GM19324 (cell line): Measurements from ENCODE around the gene PDLIM1.
"Not testable (repeated sequence)": the region's sequence is repeated elsewhere in the genome, so short reads cannot be mapped to it uniquely, and the experiment has no call there.

Source experiments
- ATAC-seq: cut with Tn5 transposase; IDR thresholded peaks from one replicate; pipeline ENCODE4 v1.9.1; 2021; ENCODE audit warnings: mild to moderate bottlenecking, moderate library complexity; ENCODE audit not compliant: unreplicated experiment, low FRiP score

PDLIM1 gene

DNA sequence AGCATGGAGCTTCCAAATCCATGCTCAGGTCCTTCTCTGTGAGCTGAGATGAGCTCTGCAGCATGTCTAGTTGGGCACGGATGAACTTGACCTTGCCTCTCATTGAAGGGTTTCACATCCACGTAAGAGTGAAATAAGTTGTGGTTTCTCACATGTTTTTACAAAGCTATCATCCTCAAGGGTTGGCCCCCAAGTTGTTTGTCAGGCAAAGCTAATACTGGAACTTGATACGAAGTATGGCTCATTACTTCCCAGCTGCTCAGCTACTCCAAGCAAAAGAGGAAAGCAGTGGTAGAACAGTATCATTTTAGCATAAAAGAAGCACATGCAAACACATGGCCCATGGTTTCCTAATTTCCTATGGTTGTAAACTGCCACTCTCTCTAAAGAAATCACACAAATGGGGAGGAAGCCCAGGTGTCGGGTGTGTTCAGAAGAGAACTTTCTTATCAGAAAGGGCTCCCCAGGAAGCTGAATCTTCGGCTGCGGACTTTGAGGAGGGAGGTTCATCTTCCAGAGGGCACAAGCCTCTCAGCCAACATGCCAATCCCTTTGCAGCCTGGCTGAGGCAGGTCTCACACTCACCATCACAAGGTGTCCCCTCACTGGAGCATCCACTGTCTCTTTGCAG lies 45.3 kb downstream of the PDLIM1 start:
- peak; percentile 80 for ATAC-seq

DNA sequence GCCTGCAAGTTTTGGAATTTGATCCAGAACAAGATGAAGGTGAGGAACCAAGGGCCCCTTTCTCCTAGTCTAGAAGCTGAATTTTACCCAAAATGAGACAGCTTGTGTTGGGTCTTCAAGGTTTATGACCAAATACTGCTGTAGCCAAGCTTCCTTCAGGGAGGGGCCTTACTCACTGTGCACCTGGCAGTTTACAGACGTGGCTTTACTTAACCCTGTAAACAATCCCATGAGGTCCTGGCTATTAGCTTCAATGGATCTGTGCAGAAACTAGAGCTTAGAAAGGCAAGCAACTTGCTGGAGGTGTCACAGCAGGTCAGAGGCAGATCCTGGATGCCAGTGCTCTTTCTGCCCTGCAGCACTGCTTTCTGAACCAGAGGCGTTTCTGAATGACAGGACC lies 46.7 kb downstream of the PDLIM1 start:
- no peak for ATAC-seq

- no peak for ATAC-seq
Observed at GRCh38 chr10:95243318-95243617, 47.5 kb downstream of the PDLIM1 start.

DNA sequence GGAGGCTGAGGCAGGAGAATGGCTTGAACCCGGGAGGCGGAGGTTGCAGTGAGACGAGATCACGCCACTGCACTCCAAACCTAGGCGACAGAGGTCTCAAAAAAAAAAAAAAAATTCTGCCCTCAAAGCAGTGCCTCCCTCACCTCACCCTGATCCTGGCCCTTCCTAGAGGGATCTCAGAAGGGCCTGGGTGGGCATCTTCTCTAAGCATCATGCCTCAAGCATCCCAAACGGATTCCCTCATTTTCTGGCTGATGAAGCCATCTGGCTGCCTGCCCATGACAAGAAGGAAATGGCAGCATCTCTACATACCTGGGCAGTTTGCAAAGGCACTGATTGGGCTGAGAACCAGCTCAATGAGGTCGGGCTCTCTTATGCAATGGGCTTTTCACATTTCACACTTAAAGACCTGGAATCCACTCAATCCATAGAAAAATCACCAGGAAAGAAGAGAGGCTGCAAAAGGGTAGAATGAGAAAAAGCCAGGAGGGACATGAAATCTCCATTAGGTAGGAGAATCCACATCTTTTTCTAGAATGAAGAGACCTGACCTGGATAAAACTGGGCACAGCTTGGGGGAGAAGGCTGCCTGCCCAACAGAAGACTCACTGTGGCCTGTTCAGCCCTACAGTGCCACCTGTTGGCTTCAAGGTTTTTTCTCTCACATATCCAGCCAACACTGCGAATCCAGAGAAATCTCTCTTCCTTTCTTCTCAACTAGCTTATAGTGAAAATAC lies 48.1 kb downstream of the PDLIM1 start:
- ATAC-seq: no peak

- no peak for ATAC-seq
Observed at GRCh38 chr10:95241533-95241932, 49.3 kb downstream of the PDLIM1 start.

DNA sequence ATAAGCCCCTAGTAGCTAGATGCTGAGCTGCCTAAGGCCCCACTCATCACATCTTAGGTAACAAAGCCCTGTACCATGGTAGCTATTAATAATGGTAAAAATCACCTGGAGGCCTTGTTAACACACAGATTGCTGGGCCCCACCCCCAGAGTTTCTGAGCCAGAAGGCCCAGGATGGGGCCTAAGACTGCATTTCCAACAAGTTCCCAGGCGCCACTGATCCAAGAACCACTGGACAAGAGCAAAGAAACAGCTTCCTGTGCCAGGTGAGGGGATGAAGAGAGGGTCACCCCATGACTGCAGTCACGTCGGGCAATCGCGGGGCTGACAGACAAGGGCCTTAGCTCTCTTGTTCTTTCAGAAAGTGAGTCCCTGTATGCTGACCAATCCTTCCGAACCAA lies 50.0 kb downstream of the PDLIM1 start:
- no peak for ATAC-seq

- ATAC-seq: not testable (repeated sequence)
Observed at GRCh38 chr10:95240096-95240495, 50.7 kb downstream of the PDLIM1 start.

DNA sequence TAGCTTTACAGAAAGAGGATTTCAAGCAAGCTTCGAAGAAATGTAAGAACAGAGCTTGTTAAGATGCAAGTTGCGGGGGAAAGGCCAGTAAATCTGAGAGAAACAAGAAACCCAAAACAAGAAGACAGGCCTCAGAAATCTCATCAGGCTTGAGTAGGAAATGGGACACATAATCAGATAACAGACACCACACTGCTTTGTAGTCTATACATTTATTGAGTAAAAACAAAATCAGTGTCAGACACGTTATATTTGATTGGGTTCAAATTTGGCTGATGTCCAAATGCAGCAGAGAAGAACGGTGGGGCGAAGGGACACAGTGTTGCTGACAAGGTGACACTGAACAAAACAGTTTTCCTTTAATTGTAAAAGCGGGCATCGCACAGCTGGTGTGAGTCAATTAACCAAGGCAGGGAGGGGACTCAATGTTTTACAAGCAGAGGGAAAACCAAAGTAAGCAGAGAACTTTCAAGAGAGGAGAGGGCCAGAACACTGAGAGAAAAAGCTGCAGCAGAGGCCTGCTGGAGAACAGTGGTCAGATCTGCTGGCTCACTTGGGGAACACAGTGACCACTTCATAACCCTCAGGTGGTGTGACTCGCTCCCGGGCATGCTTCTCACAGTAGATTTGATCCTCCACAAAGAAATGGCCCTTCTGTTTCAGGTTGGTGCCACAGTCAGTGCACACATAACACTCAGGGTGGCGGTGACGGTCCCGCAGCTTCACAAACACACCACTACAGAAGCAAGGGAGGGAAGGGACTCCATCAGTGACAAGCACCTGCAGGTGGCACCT lies 53.2 kb downstream of the PDLIM1 start:
- no peak for ATAC-seq

GRCh38 chr10:95236068-95236903 lies 54.5 kb downstream of the PDLIM1 start:
- peak; percentile 98 for ATAC-seq

- ATAC-seq: no peak
Observed at GRCh38 chr10:95235676-95236067, 55.1 kb downstream of the PDLIM1 start.

GRCh38 chr10:95234951-95235350 lies 55.9 kb downstream of the PDLIM1 start:
- ATAC-seq: no peak

DNA sequence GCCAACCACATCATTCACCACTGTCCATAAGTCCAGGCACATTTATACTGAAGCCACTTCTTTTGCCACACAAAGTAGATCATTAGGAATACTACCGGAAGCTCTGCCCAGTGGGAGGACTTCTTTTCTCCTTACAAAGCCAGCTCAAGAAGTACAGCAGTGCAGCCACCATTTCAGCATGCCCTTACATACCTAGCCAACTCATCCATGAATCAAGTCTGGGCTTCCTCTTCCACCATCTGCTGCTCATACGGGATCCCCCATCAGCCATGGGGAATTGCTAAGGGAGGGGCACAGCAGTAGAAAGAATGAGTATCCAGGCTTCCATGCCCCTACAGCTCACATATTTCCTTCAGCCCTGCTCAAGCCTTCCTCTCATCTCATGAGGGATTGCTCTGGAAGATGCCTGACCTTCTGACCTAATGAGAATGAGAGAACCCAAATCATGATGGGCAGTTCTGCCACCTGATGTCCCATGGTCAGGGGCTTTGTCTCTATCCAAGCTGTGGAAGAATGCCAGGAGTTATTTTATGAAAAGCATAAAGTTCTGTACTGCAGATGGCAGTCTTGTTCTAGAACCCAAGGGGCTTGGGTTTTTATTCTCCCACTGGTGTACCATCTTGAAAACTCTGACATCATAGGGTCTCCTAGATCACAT lies 57.3 kb downstream of the PDLIM1 start:
- ATAC-seq: no peak

GRCh38 chr10:95230677-95231586 lies 59.9 kb downstream of the PDLIM1 start:
- ATAC-seq: peak; percentile 71

DNA sequence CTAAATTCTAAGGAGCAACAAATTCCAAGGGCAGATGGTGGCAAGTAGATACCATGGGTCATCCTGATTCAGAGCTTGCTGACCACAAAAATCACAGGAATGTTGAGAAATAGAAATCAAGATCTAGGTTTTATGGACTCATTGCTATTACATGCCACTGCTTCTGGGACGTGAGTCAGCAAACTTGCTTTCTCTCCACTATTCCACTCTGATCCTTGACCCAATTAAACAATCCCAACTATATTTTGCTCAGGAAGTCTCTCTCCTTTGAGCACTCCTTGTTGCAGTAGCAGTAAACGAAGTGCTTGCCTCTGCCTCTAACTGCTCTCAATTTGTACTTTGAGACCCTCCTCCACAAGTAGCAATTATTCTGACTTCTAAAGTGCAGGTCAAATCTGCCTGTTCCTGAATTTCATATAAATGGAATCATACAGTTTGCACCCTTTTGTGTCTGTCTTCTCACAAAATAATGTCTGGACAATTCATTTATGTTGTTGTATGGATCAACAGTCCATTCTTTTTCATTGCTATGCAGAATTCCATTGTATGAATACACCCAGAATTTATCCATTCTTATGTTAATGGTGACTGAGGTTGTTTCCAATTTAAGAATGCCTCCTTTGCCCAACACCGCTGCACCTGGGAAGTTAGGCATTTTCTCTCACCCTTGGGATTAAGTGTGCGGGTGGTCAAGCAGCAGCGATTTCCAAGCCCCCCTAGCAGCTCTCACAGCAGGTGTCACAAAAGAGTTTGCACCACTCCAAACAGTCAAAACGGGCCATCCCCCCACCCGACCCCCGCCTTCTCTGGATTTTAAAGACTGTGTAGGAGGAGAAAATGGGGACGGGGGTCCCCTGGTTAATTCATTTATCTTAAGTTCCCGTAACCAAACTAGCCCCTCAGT lies 60.8 kb downstream of the PDLIM1 start:
- no peak for ATAC-seq

- not testable (repeated sequence) for ATAC-seq
Observed at GRCh38 chr10:95228934-95229723, 61.7 kb downstream of the PDLIM1 start.

DNA sequence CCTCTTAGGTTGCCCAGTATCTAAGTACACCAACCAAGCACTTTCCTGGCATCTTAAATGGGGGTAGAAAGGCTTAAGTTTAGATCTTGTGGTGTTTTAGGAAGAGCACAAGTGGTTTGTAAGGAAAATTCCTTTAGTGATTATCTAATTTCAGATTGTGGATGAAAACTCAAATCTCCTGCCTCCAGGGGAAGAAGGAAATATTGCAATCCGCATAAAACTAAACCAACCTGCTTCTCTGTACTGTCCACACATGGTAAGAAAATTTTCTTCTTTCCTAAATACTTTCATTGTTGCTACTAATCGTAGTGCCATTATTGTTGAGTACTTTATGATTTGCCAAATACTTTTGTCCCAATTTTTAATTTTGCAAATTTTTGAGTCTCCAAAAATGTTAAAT lies 65.7 kb downstream of the PDLIM1 start:
- no peak for ATAC-seq

DNA sequence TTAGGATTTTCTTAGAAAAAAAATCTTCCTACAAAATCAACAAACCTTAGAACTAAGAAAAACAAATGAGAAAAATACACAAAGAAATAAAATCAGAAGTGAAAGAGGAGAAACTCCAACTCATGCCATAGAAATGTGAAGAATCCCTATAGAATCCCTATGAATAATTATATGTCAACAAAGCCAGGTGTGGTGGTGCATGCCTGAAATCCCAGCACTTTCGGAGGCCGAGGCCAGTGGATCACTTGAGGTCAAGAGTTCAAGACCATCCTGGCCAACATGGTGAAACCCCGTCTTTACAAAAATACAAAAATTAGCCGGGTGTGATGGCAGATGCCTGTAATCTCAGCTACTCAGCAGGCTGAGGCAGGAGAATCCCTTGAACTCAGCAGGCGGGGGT lies 69.7 kb downstream of the PDLIM1 start:
- ATAC-seq: no peak
